Activated naive CD8-positive, alpha-beta T cell (primary cell): ENCODE measurements around the gene PCSK9.

ENCODE experiments used
- H3K27ac Mint-ChIP-seq: one replicate; pipeline ENCODE4 v1.8.0; 2021; ENCODE audit warnings: mixed read lengths
- H3K27me3 Mint-ChIP-seq: one replicate; pipeline ENCODE4 v1.8.0; 2021; ENCODE audit warnings: mixed read lengths
- H3K36me3 Mint-ChIP-seq: one replicate; pipeline ENCODE4 v1.8.0; 2021; ENCODE audit warnings: mixed read lengths
- H3K4me1 Mint-ChIP-seq: one replicate; pipeline ENCODE4 v1.8.0; 2021; ENCODE audit warnings: low read depth, mixed read lengths
- H3K4me3 Mint-ChIP-seq: one replicate; pipeline ENCODE4 v1.8.0; 2021; ENCODE audit warnings: mild to moderate bottlenecking, mixed read lengths
- H3K9me3 Mint-ChIP-seq: one replicate; pipeline ENCODE4 v1.8.0; 2021; ENCODE audit warnings: low read depth, mixed read lengths

Gene PCSK9

GRCh38 chr1:55067022-55067778 lies 27.9 kb downstream of the PCSK9 start:
- H3K36me3 Mint-ChIP-seq = peaks cover 21% of the 10 kb centered on the region

GRCh38 chr1:55067914-55068313 lies 28.6 kb downstream of the PCSK9 start:
- no peaks in the 10 kb centered on the region for H3K9me3 Mint-ChIP-seq
- H3K27ac Mint-ChIP-seq = no peak overlapping the region
- H3K36me3 Mint-ChIP-seq = peaks cover 21% of the 10 kb centered on the region
- no peak overlapping the region for H3K4me3 Mint-ChIP-seq
- H3K27me3 Mint-ChIP-seq = no peaks in the 10 kb centered on the region
- peaks cover 4% of the 10 kb centered on the region for H3K4me1 Mint-ChIP-seq

More at GRCh38 chr1:55067022-55067778, 27.9 kb downstream of the PCSK9 start:
- H3K4me3 Mint-ChIP-seq = no peak overlapping the region
- H3K27ac Mint-ChIP-seq = peak overlapping the region; percentile 28
- H3K9me3 Mint-ChIP-seq = no peaks in the 10 kb centered on the region
- no peaks in the 10 kb centered on the region for H3K4me1 Mint-ChIP-seq
- H3K27me3 Mint-ChIP-seq = no peaks in the 10 kb centered on the region

- Mint-ChIP-seq H3K27ac (no peak overlapping the region), H3K4me3 (no peak overlapping the region)
These were observed 29.3 kb downstream of the PCSK9 start for GRCh38 chr1:55068638-55069037.

GRCh38 chr1:55069280-55069679 lies 29.9 kb downstream of the PCSK9 start:
- Mint-ChIP-seq H3K4me1 (peaks cover 9% of the 10 kb centered on the region), H3K27ac (no peak overlapping the region), H3K4me3 (no peak overlapping the region), H3K9me3 (no peaks in the 10 kb centered on the region), H3K36me3 (peaks cover 25% of the 10 kb centered on the region), H3K27me3 (no peaks in the 10 kb centered on the region)

More at GRCh38 chr1:55068638-55069037, 29.3 kb downstream of the PCSK9 start:
- Mint-ChIP-seq H3K9me3 (no peaks in the 10 kb centered on the region), H3K27me3 (no peaks in the 10 kb centered on the region), H3K36me3 (peaks cover 24% of the 10 kb centered on the region), H3K4me1 (peaks cover 7% of the 10 kb centered on the region)

- Mint-ChIP-seq H3K9me3 (no peaks in the 10 kb centered on the region), H3K4me1 (peaks cover 9% of the 10 kb centered on the region), H3K27ac (peak overlapping the region; percentile 59), H3K36me3 (peaks cover 30% of the 10 kb centered on the region), H3K4me3 (no peak overlapping the region), H3K27me3 (no peaks in the 10 kb centered on the region)
These were observed 31.2 kb downstream of the PCSK9 start for GRCh38 chr1:55070293-55071164.

- no peak overlapping the region for H3K27ac Mint-ChIP-seq
- peaks cover 9% of the 10 kb centered on the region for H3K4me1 Mint-ChIP-seq
- no peaks in the 10 kb centered on the region for H3K9me3 Mint-ChIP-seq
These were observed 32.1 kb downstream of the PCSK9 start for GRCh38 chr1:55071477-55071876.

GRCh38 chr1:55073187-55073916 lies 34.0 kb downstream of the PCSK9 start:
- Mint-ChIP-seq H3K4me3 (peak overlapping the region; percentile 27), H3K27me3 (no peaks in the 10 kb centered on the region), H3K36me3 (peaks cover 27% of the 10 kb centered on the region), H3K27ac (peak overlapping the region; percentile 78), H3K9me3 (no peaks in the 10 kb centered on the region), H3K4me1 (peaks cover 9% of the 10 kb centered on the region)

More at GRCh38 chr1:55071477-55071876, 32.1 kb downstream of the PCSK9 start:
- Mint-ChIP-seq H3K27me3 (no peaks in the 10 kb centered on the region), H3K36me3 (peaks cover 30% of the 10 kb centered on the region), H3K4me3 (no peak overlapping the region)

GRCh38 chr1:55074455-55074854 lies 35.1 kb downstream of the PCSK9 start:
- Mint-ChIP-seq H3K27ac (peak overlapping the region; percentile 22), H3K27me3 (no peaks in the 10 kb centered on the region), H3K4me3 (no peak overlapping the region), H3K9me3 (no peaks in the 10 kb centered on the region), H3K4me1 (peaks cover 9% of the 10 kb centered on the region), H3K36me3 (peaks cover 25% of the 10 kb centered on the region)

GRCh38 chr1:55076356-55076755 lies 37.0 kb downstream of the PCSK9 start:
- Mint-ChIP-seq H3K27me3 (no peaks in the 10 kb centered on the region), H3K27ac (peak overlapping the region; percentile 64), H3K9me3 (no peaks in the 10 kb centered on the region), H3K4me3 (no peak overlapping the region), H3K4me1 (peaks cover 9% of the 10 kb centered on the region), H3K36me3 (peaks cover 15% of the 10 kb centered on the region)

GRCh38 chr1:55078470-55078869 lies 39.1 kb downstream of the PCSK9 start:
- Mint-ChIP-seq H3K36me3 (peaks cover 17% of the 10 kb centered on the region), H3K9me3 (no peaks in the 10 kb centered on the region), H3K4me3 (no peak overlapping the region), H3K27me3 (no peaks in the 10 kb centered on the region), H3K4me1 (peaks cover 3% of the 10 kb centered on the region), H3K27ac (no peak overlapping the region)

GRCh38 chr1:55079651-55080050 lies 40.3 kb downstream of the PCSK9 start:
- H3K27ac Mint-ChIP-seq = no peak overlapping the region
- H3K4me1 Mint-ChIP-seq = no peaks in the 10 kb centered on the region
- H3K9me3 Mint-ChIP-seq = no peaks in the 10 kb centered on the region
- H3K4me3 Mint-ChIP-seq = no peak overlapping the region
- H3K27me3 Mint-ChIP-seq = no peaks in the 10 kb centered on the region
- peaks cover 14% of the 10 kb centered on the region for H3K36me3 Mint-ChIP-seq

- H3K27me3 Mint-ChIP-seq = no peaks in the 10 kb centered on the region
- no peaks in the 10 kb centered on the region for H3K9me3 Mint-ChIP-seq
- H3K4me1 Mint-ChIP-seq = no peaks in the 10 kb centered on the region
- no peak overlapping the region for H3K4me3 Mint-ChIP-seq
- H3K36me3 Mint-ChIP-seq = peaks cover 11% of the 10 kb centered on the region
- H3K27ac Mint-ChIP-seq = peak overlapping the region; percentile 56
These were observed 42.0 kb downstream of the PCSK9 start for GRCh38 chr1:55081188-55081904.

GRCh38 chr1:55081905-55082296 lies 42.6 kb downstream of the PCSK9 start:
- Mint-ChIP-seq H3K4me3 (no peak overlapping the region), H3K4me1 (no peaks in the 10 kb centered on the region), H3K9me3 (no peaks in the 10 kb centered on the region), H3K27ac (peak overlapping the region; percentile 56), H3K27me3 (no peaks in the 10 kb centered on the region), H3K36me3 (peaks cover 11% of the 10 kb centered on the region)

GRCh38 chr1:55084257-55084656 lies 44.9 kb downstream of the PCSK9 start:
- Mint-ChIP-seq H3K27ac (no peak overlapping the region), H3K9me3 (no peaks in the 10 kb centered on the region), H3K4me3 (no peak overlapping the region), H3K27me3 (no peaks in the 10 kb centered on the region), H3K36me3 (peaks cover 6% of the 10 kb centered on the region), H3K4me1 (peaks cover 5% of the 10 kb centered on the region)
